ENCODE data around the gene MBD3L4.

Gene MBD3L4

GRCh38 chr19:7069904-7070226, 29.9 kb upstream of the MBD3L4 start:
- Histone ChIP-seq H3F3A (ENCODE audit: insufficient read depth, low read length) (no peaks in the 10 kb centered on the region), H3K4me1 (ENCODE audit: insufficient read depth, low read length, severe bottlenecking) (peaks cover 12% of the 10 kb centered on the region), H3K9me2 (ENCODE audit: low read depth, low read length) (no peaks in the 10 kb centered on the region), H3K9ac (ENCODE audit: low read length) (peak overlapping the region; percentile 85), H2AFZ (ENCODE audit: low read length) (no peak overlapping the region), H3K36me3 (ENCODE audit: insufficient read depth, low read length) (peaks cover 37% of the 10 kb centered on the region), H3K9me3 (ENCODE audit: low read length) (no peaks in the 10 kb centered on the region), H3K4me3 (ENCODE audit: low read depth, low read length, poor library complexity, severe bottlenecking) (peak overlapping the region; percentile 91), H3K79me2 (ENCODE audit: insufficient read depth, low read length) (peaks cover 11% of the 10 kb centered on the region), H4K20me1 (ENCODE audit: insufficient read depth, low read length) (no peaks in the 10 kb centered on the region), H3K4me2 (ENCODE audit: low read length) (peak overlapping the region; percentile 80), H3K27ac (ENCODE audit: low read depth, low read length, poor library complexity, severe bottlenecking) (peak overlapping the region; percentile 80), H3K27me3 (ENCODE audit: insufficient read depth, low read length) (no peaks in the 10 kb centered on the region)
- no peak for TF ChIP-seq EZH2 (IDR thresholded peaks at IDR 0.05; ENCODE audit: borderline replicate concordance, low read length)
- no peak for TF ChIP-seq CTCF (IDR thresholded peaks at IDR 0.05; ENCODE audit: low read length)

- Histone ChIP-seq H3K9ac (ENCODE audit: low read length) (peak within 1 kb of the TSS; percentile 85), H4K20me1 (ENCODE audit: insufficient read depth, low read length) (no peaks in the 10 kb centered on the region), H3K36me3 (ENCODE audit: insufficient read depth, low read length) (peaks cover 31% of the 10 kb centered on the region), H3F3A (ENCODE audit: insufficient read depth, low read length) (no peaks in the 10 kb centered on the region), H3K4me3 (ENCODE audit: low read depth, low read length, poor library complexity, severe bottlenecking) (peak within 1 kb of the TSS; percentile 91), H3K9me3 (ENCODE audit: low read length) (no peaks in the 10 kb centered on the region), H3K27ac (ENCODE audit: low read depth, low read length, poor library complexity, severe bottlenecking) (peak within 1 kb of the TSS; percentile 80), H2AFZ (ENCODE audit: low read length) (peak within 1 kb of the TSS; percentile 56), H3K27me3 (ENCODE audit: insufficient read depth, low read length) (no peaks in the 10 kb centered on the region), H3K79me2 (ENCODE audit: insufficient read depth, low read length) (peaks cover 11% of the 10 kb centered on the region), H3K4me1 (ENCODE audit: insufficient read depth, low read length, severe bottlenecking) (peaks cover 12% of the 10 kb centered on the region), H3K9me2 (ENCODE audit: low read depth, low read length) (no peaks in the 10 kb centered on the region), H3K4me2 (ENCODE audit: low read length) (peak within 1 kb of the TSS; percentile 80)
- TF ChIP-seq CTCF (IDR thresholded peaks at IDR 0.05; ENCODE audit: low read length) (no peak), EZH2 (IDR thresholded peaks at IDR 0.05; ENCODE audit: borderline replicate concordance, low read length) (no peak)
Observed at GRCh38 chr19:7069042-7069903, 29.3 kb upstream of the MBD3L4 start, which contains the start of gene ZNF557. Gene ZNF557, plus strand, starts transcription at chr19:7069703. Its CDS starts 5,372 bp downstream, at chr19:7075075.

- Histone ChIP-seq H3K4me3 (ENCODE audit: low read depth, low read length, poor library complexity, severe bottlenecking) (peak overlapping the region; percentile 33), H3K27ac (ENCODE audit: low read depth, low read length, poor library complexity, severe bottlenecking) (no peak overlapping the region), H3K79me2 (ENCODE audit: insufficient read depth, low read length) (peaks cover 11% of the 10 kb centered on the region), H3K27me3 (ENCODE audit: insufficient read depth, low read length) (no peaks in the 10 kb centered on the region), H3K4me1 (ENCODE audit: insufficient read depth, low read length, severe bottlenecking) (peaks cover 12% of the 10 kb centered on the region), H2AFZ (ENCODE audit: low read length) (peak overlapping the region; percentile 56), H4K20me1 (ENCODE audit: insufficient read depth, low read length) (no peaks in the 10 kb centered on the region), H3K9ac (ENCODE audit: low read length) (no peak overlapping the region), H3F3A (ENCODE audit: insufficient read depth, low read length) (no peaks in the 10 kb centered on the region), H3K36me3 (ENCODE audit: insufficient read depth, low read length) (peaks cover 24% of the 10 kb centered on the region), H3K9me3 (ENCODE audit: low read length) (no peaks in the 10 kb centered on the region), H3K9me2 (ENCODE audit: low read depth, low read length) (no peaks in the 10 kb centered on the region), H3K4me2 (ENCODE audit: low read length) (peak overlapping the region; percentile 26)
- no peak for TF ChIP-seq EZH2 (IDR thresholded peaks at IDR 0.05; ENCODE audit: borderline replicate concordance, low read length)
- TF ChIP-seq CTCF (IDR thresholded peaks at IDR 0.05; ENCODE audit: low read length), result no peak
Observed at GRCh38 chr19:7068599-7068998, 28.6 kb upstream of the MBD3L4 start.

All from OCI-LY1 (cell line).